Measurements from ENCODE around the gene ZFP36. TPM values are rescaled to one million over a fixed set of nuclear protein-coding genes. Genes with fewer than 3 reads are reported as not detected.

ZFP36 gene
- total RNA-seq, 1 experiment from 2014 or later, result 17.3 TPM

DNA sequence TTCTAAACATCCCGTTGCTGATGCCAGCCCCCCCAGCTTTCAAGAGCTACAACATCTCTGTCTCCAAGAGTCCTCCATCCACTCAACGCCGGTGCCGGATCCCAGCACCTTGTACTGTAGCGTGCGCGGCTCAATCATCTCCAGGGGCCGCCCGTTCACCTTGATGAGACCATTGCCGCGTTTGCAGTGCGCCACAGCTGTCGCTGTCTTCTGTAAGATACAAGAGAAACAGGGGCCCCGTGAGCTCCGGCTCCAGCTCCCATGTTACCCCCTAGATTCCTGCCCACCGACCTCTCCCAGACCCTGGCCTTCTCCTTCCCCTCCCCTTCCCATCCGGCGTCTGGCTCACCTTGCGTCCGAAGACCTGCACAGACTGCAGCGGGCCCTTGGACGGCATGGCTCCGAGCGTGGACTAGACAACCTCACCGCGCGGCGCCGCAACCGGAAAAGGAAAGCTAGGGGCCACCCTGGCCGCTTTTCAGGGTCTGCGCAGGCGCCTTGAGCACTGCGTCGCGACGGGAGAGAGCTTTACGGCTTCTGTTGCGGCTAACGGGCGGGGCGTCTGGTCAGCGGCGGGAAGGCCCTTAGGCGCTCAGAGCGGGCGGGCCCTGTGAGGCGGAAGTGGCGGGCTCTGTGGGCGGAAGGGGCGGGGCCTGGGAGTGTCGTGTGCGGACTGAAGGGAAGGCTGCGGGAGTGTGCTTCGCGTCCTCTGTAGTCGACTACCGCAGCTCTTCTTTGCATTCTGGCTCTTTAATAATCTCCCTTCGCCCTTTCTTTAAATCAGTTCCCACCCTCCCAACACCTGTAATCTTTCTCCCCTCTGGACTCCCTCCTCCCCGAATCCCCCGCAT is 29.1 kb downstream of the ZFP36 start, which contains the start of gene RPS16 (continued):
- TF ChIP-seq, protein P1, sequence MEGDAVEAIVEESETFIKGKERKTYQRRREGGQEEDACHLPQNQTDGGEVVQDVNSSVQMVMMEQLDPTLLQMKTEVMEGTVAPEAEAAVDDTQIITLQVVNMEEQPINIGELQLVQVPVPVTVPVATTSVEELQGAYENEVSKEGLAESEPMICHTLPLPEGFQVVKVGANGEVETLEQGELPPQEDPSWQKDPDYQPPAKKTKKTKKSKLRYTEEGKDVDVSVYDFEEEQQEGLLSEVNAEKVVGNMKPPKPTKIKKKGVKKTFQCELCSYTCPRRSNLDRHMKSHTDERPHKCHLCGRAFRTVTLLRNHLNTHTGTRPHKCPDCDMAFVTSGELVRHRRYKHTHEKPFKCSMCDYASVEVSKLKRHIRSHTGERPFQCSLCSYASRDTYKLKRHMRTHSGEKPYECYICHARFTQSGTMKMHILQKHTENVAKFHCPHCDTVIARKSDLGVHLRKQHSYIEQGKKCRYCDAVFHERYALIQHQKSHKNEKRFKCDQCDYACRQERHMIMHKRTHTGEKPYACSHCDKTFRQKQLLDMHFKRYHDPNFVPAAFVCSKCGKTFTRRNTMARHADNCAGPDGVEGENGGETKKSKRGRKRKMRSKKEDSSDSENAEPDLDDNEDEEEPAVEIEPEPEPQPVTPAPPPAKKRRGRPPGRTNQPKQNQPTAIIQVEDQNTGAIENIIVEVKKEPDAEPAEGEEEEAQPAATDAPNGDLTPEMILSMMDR (IDR thresholded peaks at IDR 0.05), result no peak
- TF ChIP-seq ZBTB21 (CRISPR knock-in tag; IDR thresholded peaks at IDR 0.05; ENCODE audit: borderline replicate concordance), result peak; percentile 82; the same call in 1 of the 2 replicates
- TF ChIP-seq, protein P2, sequence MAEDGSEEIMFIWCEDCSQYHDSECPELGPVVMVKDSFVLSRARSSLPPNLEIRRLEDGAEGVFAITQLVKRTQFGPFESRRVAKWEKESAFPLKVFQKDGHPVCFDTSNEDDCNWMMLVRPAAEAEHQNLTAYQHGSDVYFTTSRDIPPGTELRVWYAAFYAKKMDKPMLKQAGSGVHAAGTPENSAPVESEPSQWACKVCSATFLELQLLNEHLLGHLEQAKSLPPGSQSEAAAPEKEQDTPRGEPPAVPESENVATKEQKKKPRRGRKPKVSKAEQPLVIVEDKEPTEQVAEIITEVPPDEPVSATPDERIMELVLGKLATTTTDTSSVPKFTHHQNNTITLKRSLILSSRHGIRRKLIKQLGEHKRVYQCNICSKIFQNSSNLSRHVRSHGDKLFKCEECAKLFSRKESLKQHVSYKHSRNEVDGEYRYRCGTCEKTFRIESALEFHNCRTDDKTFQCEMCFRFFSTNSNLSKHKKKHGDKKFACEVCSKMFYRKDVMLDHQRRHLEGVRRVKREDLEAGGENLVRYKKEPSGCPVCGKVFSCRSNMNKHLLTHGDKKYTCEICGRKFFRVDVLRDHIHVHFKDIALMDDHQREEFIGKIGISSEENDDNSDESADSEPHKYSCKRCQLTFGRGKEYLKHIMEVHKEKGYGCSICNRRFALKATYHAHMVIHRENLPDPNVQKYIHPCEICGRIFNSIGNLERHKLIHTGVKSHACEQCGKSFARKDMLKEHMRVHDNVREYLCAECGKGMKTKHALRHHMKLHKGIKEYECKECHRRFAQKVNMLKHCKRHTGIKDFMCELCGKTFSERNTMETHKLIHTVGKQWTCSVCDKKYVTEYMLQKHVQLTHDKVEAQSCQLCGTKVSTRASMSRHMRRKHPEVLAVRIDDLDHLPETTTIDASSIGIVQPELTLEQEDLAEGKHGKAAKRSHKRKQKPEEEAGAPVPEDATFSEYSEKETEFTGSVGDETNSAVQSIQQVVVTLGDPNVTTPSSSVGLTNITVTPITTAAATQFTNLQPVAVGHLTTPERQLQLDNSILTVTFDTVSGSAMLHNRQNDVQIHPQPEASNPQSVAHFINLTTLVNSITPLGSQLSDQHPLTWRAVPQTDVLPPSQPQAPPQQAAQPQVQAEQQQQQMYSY (CRISPR knock-in tag; IDR thresholded peaks at IDR 0.05), result no peak
- no peak for TF ChIP-seq FOXJ3 (CRISPR knock-in tag; IDR thresholded peaks at IDR 0.05; ENCODE audit: borderline replicate concordance)
- TF ChIP-seq, protein P3, sequence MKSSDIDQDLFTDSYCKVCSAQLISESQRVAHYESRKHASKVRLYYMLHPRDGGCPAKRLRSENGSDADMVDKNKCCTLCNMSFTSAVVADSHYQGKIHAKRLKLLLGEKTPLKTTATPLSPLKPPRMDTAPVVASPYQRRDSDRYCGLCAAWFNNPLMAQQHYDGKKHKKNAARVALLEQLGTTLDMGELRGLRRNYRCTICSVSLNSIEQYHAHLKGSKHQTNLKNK (CRISPR knock-in tag; IDR thresholded peaks at IDR 0.05), result no peak
- TF ChIP-seq, protein P4, sequence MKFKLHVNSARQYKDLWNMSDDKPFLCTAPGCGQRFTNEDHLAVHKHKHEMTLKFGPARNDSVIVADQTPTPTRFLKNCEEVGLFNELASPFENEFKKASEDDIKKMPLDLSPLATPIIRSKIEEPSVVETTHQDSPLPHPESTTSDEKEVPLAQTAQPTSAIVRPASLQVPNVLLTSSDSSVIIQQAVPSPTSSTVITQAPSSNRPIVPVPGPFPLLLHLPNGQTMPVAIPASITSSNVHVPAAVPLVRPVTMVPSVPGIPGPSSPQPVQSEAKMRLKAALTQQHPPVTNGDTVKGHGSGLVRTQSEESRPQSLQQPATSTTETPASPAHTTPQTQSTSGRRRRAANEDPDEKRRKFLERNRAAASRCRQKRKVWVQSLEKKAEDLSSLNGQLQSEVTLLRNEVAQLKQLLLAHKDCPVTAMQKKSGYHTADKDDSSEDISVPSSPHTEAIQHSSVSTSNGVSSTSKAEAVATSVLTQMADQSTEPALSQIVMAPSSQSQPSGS (CRISPR knock-in tag; IDR thresholded peaks at IDR 0.05; ENCODE audit: borderline replicate concordance, low read depth), result no peak
- TF ChIP-seq CBFB (CRISPR knock-in tag; IDR thresholded peaks at IDR 0.05; ENCODE audit: low read depth), result peak; percentile 94
- TF ChIP-seq SP1 (CRISPR knock-in tag; conservative IDR thresholded peaks at IDR 0.05), result peak; percentile 97
- TF ChIP-seq ZNF138 (CRISPR knock-in tag; conservative IDR thresholded peaks at IDR 0.05), result no peak
- TF ChIP-seq MAX (CRISPR knock-in tag; IDR thresholded peaks at IDR 0.05), result peak; percentile 97

- ATAC-seq, result no peak
Measured at GRCh38 chr19:39436350-39436716, 29.7 kb downstream of the ZFP36 start.

More at GRCh38 chr19:39436350-39436716, 29.7 kb downstream of the ZFP36 start:
- POLR2A ChIA-PET, result interaction anchor here (0.6 to 1.8 kb wide), 31 partner anchors 9 to 1059 kb away, joined by 3 to 47 read pairs (median 5); partner anchors contain the start of genes DLL3, MED29, PAF1 and PLEKHG2
- Mint-ChIP-seq H3K4me1 (peaks cover 41% of the 10 kb centered on the region), H3K27ac (peak overlapping the region; percentile 98), H3K36me3 (peaks cover 34% of the 10 kb centered on the region), H3K27me3 (ENCODE audit: low read depth) (no peaks in the 10 kb centered on the region), H3K4me3 (peak overlapping the region; percentile 99), H3K9me3 (no peaks in the 10 kb centered on the region)
- no peak for TF ChIP-seq GRHL2 (CRISPR knock-in tag; IDR thresholded peaks at IDR 0.05; ENCODE audit: insufficient replicate concordance, severe bottlenecking)
- TF ChIP-seq, protein P4 (CRISPR knock-in tag; IDR thresholded peaks at IDR 0.05; ENCODE audit: borderline replicate concordance, low read depth), result no peak
- TF ChIP-seq, protein P5, sequence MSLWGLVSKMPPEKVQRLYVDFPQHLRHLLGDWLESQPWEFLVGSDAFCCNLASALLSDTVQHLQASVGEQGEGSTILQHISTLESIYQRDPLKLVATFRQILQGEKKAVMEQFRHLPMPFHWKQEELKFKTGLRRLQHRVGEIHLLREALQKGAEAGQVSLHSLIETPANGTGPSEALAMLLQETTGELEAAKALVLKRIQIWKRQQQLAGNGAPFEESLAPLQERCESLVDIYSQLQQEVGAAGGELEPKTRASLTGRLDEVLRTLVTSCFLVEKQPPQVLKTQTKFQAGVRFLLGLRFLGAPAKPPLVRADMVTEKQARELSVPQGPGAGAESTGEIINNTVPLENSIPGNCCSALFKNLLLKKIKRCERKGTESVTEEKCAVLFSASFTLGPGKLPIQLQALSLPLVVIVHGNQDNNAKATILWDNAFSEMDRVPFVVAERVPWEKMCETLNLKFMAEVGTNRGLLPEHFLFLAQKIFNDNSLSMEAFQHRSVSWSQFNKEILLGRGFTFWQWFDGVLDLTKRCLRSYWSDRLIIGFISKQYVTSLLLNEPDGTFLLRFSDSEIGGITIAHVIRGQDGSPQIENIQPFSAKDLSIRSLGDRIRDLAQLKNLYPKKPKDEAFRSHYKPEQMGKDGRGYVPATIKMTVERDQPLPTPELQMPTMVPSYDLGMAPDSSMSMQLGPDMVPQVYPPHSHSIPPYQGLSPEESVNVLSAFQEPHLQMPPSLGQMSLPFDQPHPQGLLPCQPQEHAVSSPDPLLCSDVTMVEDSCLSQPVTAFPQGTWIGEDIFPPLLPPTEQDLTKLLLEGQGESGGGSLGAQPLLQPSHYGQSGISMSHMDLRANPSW (CRISPR knock-in tag; conservative IDR thresholded peaks at IDR 0.05; ENCODE audit: low read depth), result no peak
- TF ChIP-seq KAT7 (CRISPR knock-in tag; IDR thresholded peaks at IDR 0.05; ENCODE audit: borderline replicate concordance), result 0 out of 2 replicates have a peak, but pooled peaks have one; percentile 7
- no peak for DNase-seq (ENCODE audit: low spot score)
- CTCF ChIA-PET, result interaction anchor here (0.6 to 2.5 kb wide), 14 partner anchors 9 to 984 kb away, joined by 3 to 16 read pairs (median 5); partner anchors contain the start of genes EID2B, PLEKHG2, SAMD4B and SUPT5H
